Keratinocyte (primary cell): Measurements from ENCODE around the gene ASL.

Experiments used
- CTCF ChIP-seq, 3 experiments: IDR thresholded peaks in 1 of 3; conservative IDR thresholded peaks in 1 of 3; optimal IDR thresholded peaks in 1 of 3; 2 replicates in 2 of 3; 3 replicates in 1 of 3; pipeline versions ENCODE3 to v1.5.1; 2011; ENCODE audit warnings: low read length in 3 of 3, mild to moderate bottlenecking in 3 of 3, moderate library complexity in 2 of 3, control low read depth in 1 of 3, inconsistent platforms in 1 of 3; ENCODE audit not compliant: insufficient read depth in 2 of 3; ENCODE audit errors: extremely low read depth in 1 of 3
- EZH2 ChIP-seq: IDR thresholded peaks from one replicate; pipeline ENCODE4 v1.6.1; 2012; ENCODE audit warnings: inconsistent platforms, mild to moderate bottlenecking, low read length, moderate library complexity

GRCh38 chr7:66100408-66101050, 24.9 kb downstream of the ASL start:
- TF ChIP-seq EZH2 (no peak), CTCF (optimal IDR thresholded peaks at IDR 0.05 in 1 of 3, IDR thresholded peaks at IDR 0.05 in 1 of 3, conservative IDR thresholded peaks at IDR 0.05 in 1 of 3; ENCODE audit: extremely low read depth in 1 of 3, insufficient read depth in 2 of 3, low read length in 3 of 3) (no peak)
